Measurements from ENCODE around the gene LSP1.
"Not testable (repeated sequence)": the region's sequence is repeated elsewhere in the genome, so short reads cannot be mapped to it uniquely, and the experiment has no call there.

The LSP1 gene

GRCh38 chr11:1879941-1880720 is 27.2 kb downstream of the LSP1 start:
- Histone ChIP-seq H3K4me3 (ENCODE audit: low read length) (no peak overlapping the region), H2AFZ (ENCODE audit: low read depth, low read length) (no peak overlapping the region), H3K9me3 (ENCODE audit: low read length) (no peaks in the 10 kb centered on the region), H3K27me3 (ENCODE audit: insufficient read depth, low read length) (no peaks in the 10 kb centered on the region), H3K36me3 (ENCODE audit: insufficient read depth, low read length) (no peaks in the 10 kb centered on the region), H3K4me1 (ENCODE audit: insufficient read depth, low read length) (peaks cover 2% of the 10 kb centered on the region)

DNA sequence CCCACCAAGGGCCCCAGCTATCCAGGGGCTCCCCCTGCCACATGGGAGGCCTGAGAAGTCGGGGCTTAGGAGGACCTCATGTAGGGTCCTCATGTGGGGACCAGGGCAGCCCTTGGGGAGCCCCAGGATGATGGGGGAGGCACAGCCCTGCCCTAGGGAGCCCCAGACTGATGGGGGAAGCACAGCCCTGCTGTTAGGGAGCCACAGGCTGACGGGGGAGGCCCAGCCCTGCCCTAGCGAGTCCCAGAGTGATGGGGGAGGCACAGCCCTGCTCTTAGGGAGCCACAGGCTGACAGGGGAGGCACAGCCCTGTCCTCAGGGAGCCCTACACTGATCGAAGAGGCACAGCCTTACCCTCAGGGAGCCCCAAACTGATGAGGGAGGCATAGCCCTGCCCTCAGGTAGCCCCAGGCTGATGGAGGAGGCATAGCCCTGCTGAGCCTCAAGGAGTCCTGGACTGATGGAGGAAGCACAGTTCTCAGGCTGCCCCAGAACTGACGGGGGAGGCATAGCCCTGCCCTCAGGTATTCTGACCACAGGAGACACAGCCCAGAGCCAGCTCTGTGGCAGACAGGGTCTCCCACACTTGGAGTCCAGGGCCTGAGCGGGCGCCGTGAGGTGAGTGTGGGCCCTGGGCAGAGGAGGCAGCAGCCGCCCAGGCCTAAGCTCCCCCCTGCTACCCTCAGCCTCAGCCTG is 28.0 kb downstream of the LSP1 start:
- Histone ChIP-seq H3K4me1 (ENCODE audit: insufficient read depth, low read length) (peaks cover 2% of the 10 kb centered on the region), H3K9me3 (ENCODE audit: low read length) (no peaks in the 10 kb centered on the region), H3K4me3 (ENCODE audit: low read length) (no peak overlapping the region), H3K36me3 (ENCODE audit: insufficient read depth, low read length) (no peaks in the 10 kb centered on the region), H2AFZ (ENCODE audit: low read depth, low read length) (no peak overlapping the region), H3K27me3 (ENCODE audit: insufficient read depth, low read length) (no peaks in the 10 kb centered on the region)

- Histone ChIP-seq H3K27me3 (ENCODE audit: insufficient read depth, low read length) (no peaks in the 10 kb centered on the region), H3K4me3 (ENCODE audit: low read length) (no peak overlapping the region), H3K4me1 (ENCODE audit: insufficient read depth, low read length) (peaks cover 2% of the 10 kb centered on the region), H3K36me3 (ENCODE audit: insufficient read depth, low read length) (no peaks in the 10 kb centered on the region), H3K9me3 (ENCODE audit: low read length) (no peaks in the 10 kb centered on the region), H2AFZ (ENCODE audit: low read depth, low read length) (no peak overlapping the region)
These were observed 28.8 kb downstream of the LSP1 start for GRCh38 chr11:1881442-1882264.

DNA sequence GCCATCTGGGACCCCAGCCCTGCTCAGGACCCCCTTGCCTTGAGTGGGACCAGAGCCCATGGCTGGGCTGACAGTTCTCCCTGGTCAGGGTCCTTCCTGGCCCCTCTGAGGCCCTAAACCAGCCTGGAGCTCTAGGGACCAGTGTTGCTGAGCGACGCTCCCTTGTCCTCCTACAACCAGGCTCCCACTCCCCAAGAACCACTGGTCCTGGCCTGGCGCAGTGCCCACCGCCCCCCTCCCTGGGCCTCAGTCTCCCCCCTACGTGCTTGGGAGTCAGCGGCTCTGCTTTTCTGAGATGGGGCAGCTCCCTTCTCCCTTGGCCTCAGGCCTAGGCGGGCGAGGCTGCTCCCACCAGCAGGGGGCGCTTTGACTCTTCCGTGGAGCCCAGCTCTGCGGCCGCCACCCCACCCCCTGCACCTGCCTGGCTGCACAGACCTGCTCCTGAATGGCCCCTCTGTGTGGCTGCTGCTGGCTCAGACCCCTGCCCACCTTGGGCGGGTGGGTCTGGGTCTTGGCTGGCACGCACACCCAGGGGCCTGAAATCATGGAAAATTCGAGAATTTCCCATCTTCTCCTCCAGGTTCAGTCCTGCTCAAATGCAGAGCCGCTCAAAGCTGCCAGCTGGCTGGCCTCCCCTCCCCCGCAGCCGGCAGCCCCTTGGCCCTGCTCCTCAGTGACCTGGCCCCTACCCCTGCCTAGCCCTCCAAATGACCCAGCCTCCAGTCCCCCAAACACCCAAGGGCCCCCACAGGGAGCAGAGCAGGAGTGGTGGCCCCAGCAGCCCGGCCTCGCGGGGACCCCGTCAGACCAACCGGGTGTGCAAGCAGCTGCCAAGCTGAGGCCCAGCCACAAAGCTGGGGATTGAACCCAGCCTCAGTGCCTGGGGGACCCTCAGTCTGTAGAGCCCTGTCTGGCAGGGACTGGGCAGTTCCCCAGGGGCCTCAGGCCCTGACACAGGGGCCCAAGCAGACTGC is 29.7 kb downstream of the LSP1 start:
- H3K36me3 ChIP-seq (ENCODE audit: insufficient read depth, low read length) = no peaks in the 10 kb centered on the region

DNA sequence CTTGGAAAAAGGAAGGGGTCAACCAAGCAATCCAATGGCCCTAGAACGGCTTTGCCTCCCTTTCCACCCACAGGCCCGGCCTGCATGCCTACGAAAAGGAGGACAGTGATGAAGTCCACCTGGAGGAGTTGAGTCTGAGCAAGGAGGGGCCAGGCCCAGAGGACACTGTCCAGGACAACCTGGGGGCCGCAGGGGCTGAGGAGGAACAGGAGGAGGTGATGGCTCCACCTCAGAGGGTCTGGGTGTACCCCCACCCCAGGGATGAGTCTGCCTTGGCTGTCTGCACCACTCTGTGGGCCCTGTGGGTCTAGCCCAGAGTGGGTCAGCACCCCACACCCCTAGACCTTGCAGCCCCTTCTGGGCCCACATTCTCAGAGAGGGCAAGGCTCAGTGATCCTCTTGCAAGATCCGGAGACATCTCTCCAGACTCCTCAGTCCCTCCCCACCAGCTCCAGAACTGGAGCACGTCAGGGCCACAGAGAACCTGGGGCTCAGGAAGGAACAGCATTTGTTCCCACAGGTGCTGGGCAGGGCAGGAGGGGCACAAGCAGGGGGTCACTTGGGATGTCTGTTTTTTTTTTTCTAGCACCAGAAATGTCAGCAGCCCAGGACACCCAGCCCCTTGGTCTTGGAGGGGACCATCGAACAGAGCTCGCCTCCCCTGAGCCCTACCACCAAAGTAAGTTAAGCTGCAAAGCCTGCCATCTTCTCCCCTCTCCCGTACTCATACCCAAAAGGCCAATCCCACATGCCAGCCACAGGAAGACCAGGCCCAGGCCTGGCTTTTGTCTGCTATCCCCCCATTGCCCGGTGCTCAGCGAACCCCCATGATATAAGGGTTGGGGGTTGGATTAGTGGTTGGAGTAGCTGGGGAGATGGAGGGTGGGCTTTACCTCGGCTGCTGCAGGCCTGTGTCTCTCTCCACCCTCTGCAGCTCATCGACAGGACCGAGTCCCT is 30.7 kb downstream of the LSP1 start:
- H3K4me3 ChIP-seq (ENCODE audit: low read length) = no peak overlapping the region
- no peak overlapping the region for H2AFZ ChIP-seq (ENCODE audit: low read depth, low read length)
- H3K27me3 ChIP-seq (ENCODE audit: insufficient read depth, low read length) = peaks cover 7% of the 10 kb centered on the region
- H3K4me1 ChIP-seq (ENCODE audit: insufficient read depth, low read length) = no peaks in the 10 kb centered on the region
- H3K36me3 ChIP-seq (ENCODE audit: insufficient read depth, low read length) = no peaks in the 10 kb centered on the region
- no peaks in the 10 kb centered on the region for H3K9me3 ChIP-seq (ENCODE audit: low read length)

More for the DNA sequence above, 29.7 kb downstream of the LSP1 start:
- Histone ChIP-seq H3K9me3 (ENCODE audit: low read length) (no peaks in the 10 kb centered on the region), H2AFZ (ENCODE audit: low read depth, low read length) (no peak overlapping the region), H3K4me1 (ENCODE audit: insufficient read depth, low read length) (no peaks in the 10 kb centered on the region), H3K27me3 (ENCODE audit: insufficient read depth, low read length) (no peaks in the 10 kb centered on the region), H3K4me3 (ENCODE audit: low read length) (no peak overlapping the region)

- Histone ChIP-seq H3K4me1 (ENCODE audit: insufficient read depth, low read length) (no peaks in the 10 kb centered on the region), H3K9me3 (ENCODE audit: low read length) (no peaks in the 10 kb centered on the region), H3K4me3 (ENCODE audit: low read length) (no peak overlapping the region), H3K36me3 (ENCODE audit: insufficient read depth, low read length) (no peaks in the 10 kb centered on the region), H3K27me3 (ENCODE audit: insufficient read depth, low read length) (peaks cover 10% of the 10 kb centered on the region), H2AFZ (ENCODE audit: low read depth, low read length) (no peak overlapping the region)
These were observed 31.4 kb downstream of the LSP1 start for GRCh38 chr11:1884303-1884700.

DNA sequence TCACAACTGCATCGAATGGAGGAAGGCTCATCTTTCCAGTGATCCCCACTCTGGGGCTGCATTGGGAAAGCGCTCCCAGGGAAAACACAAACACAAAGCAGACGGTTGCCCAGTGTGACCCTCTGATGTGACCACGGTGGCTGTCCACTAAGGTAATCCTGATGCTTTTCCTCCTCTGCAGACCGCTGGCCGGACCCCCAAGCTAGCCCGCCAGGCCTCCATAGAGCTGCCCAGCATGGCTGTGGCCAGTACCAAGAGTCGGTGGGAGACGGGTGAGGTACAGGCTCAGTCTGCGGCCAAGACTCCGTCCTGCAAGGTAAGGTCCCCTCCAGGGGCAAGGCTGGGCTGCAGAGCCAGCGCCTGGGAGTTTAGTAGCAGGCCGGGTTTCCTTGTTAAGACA is 33.7 kb downstream of the LSP1 start:
- H3K4me1 ChIP-seq (ENCODE audit: insufficient read depth, low read length); H3K9me3 ChIP-seq (ENCODE audit: low read length); H2AFZ ChIP-seq (ENCODE audit: low read depth, low read length); H3K4me3 ChIP-seq (ENCODE audit: low read length); H3K36me3 ChIP-seq (ENCODE audit: insufficient read depth, low read length): not testable (repeated sequence)
- H3K27me3 ChIP-seq (ENCODE audit: insufficient read depth, low read length) = peaks cover 10% of the 10 kb centered on the region

GRCh38 chr11:1887451-1888346 is 34.8 kb downstream of the LSP1 start:
- Histone ChIP-seq H3K27me3 (ENCODE audit: insufficient read depth, low read length) (peaks cover 10% of the 10 kb centered on the region), H3K4me3 (ENCODE audit: low read length) (no peak overlapping the region), H3K36me3 (ENCODE audit: insufficient read depth, low read length) (no peaks in the 10 kb centered on the region), H3K4me1 (ENCODE audit: insufficient read depth, low read length) (no peaks in the 10 kb centered on the region), H2AFZ (ENCODE audit: low read depth, low read length) (no peak overlapping the region), H3K9me3 (ENCODE audit: low read length) (no peaks in the 10 kb centered on the region)

- H3K4me3 ChIP-seq (ENCODE audit: low read length) = no peak overlapping the region
- H2AFZ ChIP-seq (ENCODE audit: low read depth, low read length) = no peak overlapping the region
- H3K9me3 ChIP-seq (ENCODE audit: low read length) = no peaks in the 10 kb centered on the region
- no peaks in the 10 kb centered on the region for H3K4me1 ChIP-seq (ENCODE audit: insufficient read depth, low read length)
- H3K27me3 ChIP-seq (ENCODE audit: insufficient read depth, low read length) = peaks cover 10% of the 10 kb centered on the region
- no peaks in the 10 kb centered on the region for H3K36me3 ChIP-seq (ENCODE audit: insufficient read depth, low read length)
These were observed 35.5 kb downstream of the LSP1 start for GRCh38 chr11:1888347-1888753.

GRCh38 chr11:1888811-1889210 is 35.9 kb downstream of the LSP1 start:
- no peak overlapping the region for H3K4me3 ChIP-seq (ENCODE audit: low read length)
- no peaks in the 10 kb centered on the region for H3K4me1 ChIP-seq (ENCODE audit: insufficient read depth, low read length)
- H3K36me3 ChIP-seq (ENCODE audit: insufficient read depth, low read length) = no peaks in the 10 kb centered on the region
- no peaks in the 10 kb centered on the region for H3K9me3 ChIP-seq (ENCODE audit: low read length)
- peaks cover 10% of the 10 kb centered on the region for H3K27me3 ChIP-seq (ENCODE audit: insufficient read depth, low read length)
- H2AFZ ChIP-seq (ENCODE audit: low read depth, low read length) = no peak overlapping the region
